ENCODE data around the gene GGA3. TPM values are rescaled to one million over a fixed set of nuclear protein-coding genes. Genes with fewer than 3 reads are reported as not detected.

GGA3 gene
- total RNA-seq, 1 experiment from 2014 or later = 61.6 TPM

- ChIA-PET POLR2A (no interaction called here), CTCF (interaction anchor here (0.5 kb wide), 1 partner anchor 9 kb away, joined by 3 read pairs; no protein-coding TSS in a partner anchor)
- in situ Hi-C loops (cut with HindIII; ENCODE audit: low pct_unique_long_range_greater_than_20kb, low sequenced_read_pairs) (no loop called here), intact Hi-C loops (cut with micrococcal nuclease; ENCODE audit: unreplicated experiment) (no loop called here)
- Histone ChIP-seq H3K4me3 (ENCODE audit: low read depth in 2 of 2, low read length in 2 of 2) (no peak overlapping the region), H3K27me3 (ENCODE audit: control insufficient read depth, insufficient read depth, low read length) (no peaks in the 10 kb centered on the region), H3K27ac (ENCODE audit: low read length) (no peak overlapping the region), H3K4me1 (ENCODE audit: control insufficient read depth, insufficient read depth, low read length) (no peaks in the 10 kb centered on the region), H3K9me3 (ENCODE audit: control insufficient read depth, insufficient read depth, low read depth, low read length) (no peaks in the 10 kb centered on the region), H3K36me3 (ENCODE audit: control insufficient read depth, insufficient read depth, low read length) (no peaks in the 10 kb centered on the region; the same call in 1 of the 2 replicates)
- ATAC-seq = no peak
- BruUV-seq (replicated peaks) = TSS peak; percentile 33
- TF ChIP-seq TCF7L2 (IDR thresholded peaks at IDR 0.05; ENCODE audit: low read depth, low read length) (no peak), POLR2AphosphoS5 (IDR thresholded peaks at IDR 0.05; ENCODE audit: low read depth, low read length) (no peak), REST (IDR thresholded peaks at IDR 0.05; ENCODE audit: insufficient read depth in 1 of 2, low read depth in 2 of 2, low read length in 1 of 2) (no peak), SIN3A (IDR thresholded peaks at IDR 0.05; ENCODE audit: borderline replicate concordance, insufficient read depth, low read depth, low read length) (no peak)
- TF ChIP-seq, protein P1, sequence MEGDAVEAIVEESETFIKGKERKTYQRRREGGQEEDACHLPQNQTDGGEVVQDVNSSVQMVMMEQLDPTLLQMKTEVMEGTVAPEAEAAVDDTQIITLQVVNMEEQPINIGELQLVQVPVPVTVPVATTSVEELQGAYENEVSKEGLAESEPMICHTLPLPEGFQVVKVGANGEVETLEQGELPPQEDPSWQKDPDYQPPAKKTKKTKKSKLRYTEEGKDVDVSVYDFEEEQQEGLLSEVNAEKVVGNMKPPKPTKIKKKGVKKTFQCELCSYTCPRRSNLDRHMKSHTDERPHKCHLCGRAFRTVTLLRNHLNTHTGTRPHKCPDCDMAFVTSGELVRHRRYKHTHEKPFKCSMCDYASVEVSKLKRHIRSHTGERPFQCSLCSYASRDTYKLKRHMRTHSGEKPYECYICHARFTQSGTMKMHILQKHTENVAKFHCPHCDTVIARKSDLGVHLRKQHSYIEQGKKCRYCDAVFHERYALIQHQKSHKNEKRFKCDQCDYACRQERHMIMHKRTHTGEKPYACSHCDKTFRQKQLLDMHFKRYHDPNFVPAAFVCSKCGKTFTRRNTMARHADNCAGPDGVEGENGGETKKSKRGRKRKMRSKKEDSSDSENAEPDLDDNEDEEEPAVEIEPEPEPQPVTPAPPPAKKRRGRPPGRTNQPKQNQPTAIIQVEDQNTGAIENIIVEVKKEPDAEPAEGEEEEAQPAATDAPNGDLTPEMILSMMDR (IDR thresholded peaks at IDR 0.05) = no peak
- DNase-seq (ENCODE audit: low read depth, low spot score) = no peak
These were observed 11.8 kb downstream of the GGA3 start for GRCh38 chr17:75249564-75249963.

DNA sequence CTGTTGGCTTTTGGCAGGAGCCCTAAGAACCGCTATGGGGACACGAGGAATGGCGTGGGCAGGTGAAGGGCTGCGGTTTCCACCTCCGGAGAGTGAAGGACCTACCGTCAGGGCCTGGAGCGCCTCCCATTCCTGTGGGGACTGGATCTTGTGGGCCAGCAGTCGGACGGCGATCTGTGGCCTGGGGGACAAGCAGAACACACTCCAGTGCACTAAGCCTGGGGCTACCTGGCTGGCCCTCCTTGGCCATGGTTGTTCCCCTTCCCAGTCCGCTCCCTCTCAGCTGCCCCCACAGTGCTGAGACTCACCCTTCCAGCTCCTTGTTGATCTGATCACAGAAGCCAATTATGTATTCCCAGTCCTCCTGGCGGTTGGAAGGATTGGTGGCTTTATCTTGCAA, 15.0 kb downstream of the GGA3 start:
- ATAC-seq (no peak), DNase-seq (ENCODE audit: low read depth, low spot score) (no peak)
- H3K4me1 ChIP-seq (ENCODE audit: control insufficient read depth, insufficient read depth, low read length) = no peaks in the 10 kb centered on the region
- H3K4me3 ChIP-seq (ENCODE audit: low read depth in 2 of 2, low read length in 2 of 2) = no peak overlapping the region
- no peaks in the 10 kb centered on the region for H3K27me3 ChIP-seq (ENCODE audit: control insufficient read depth, insufficient read depth, low read length)
- BruUV-seq (replicated peaks) = no TSS peak
- in situ Hi-C loops (cut with HindIII; ENCODE audit: low pct_unique_long_range_greater_than_20kb, low sequenced_read_pairs) = no loop called here
- POLR2A ChIA-PET = no interaction called here
- intact Hi-C loops (cut with micrococcal nuclease; ENCODE audit: unreplicated experiment) = no loop called here
- CTCF ChIA-PET = interaction anchor here (0.6 kb wide), 1 partner anchor 43 kb away, joined by 12 read pairs; no protein-coding TSS in a partner anchor
- no peaks in the 10 kb centered on the region for H3K9me3 ChIP-seq (ENCODE audit: control insufficient read depth, insufficient read depth, low read depth, low read length)
- TF ChIP-seq REST (IDR thresholded peaks at IDR 0.05; ENCODE audit: insufficient read depth in 1 of 2, low read depth in 2 of 2, low read length in 1 of 2) (no peak), SIN3A (IDR thresholded peaks at IDR 0.05; ENCODE audit: borderline replicate concordance, insufficient read depth, low read depth, low read length) (no peak), POLR2AphosphoS5 (IDR thresholded peaks at IDR 0.05; ENCODE audit: low read depth, low read length) (no peak), TCF7L2 (IDR thresholded peaks at IDR 0.05; ENCODE audit: low read depth, low read length) (no peak)
- TF ChIP-seq, protein P1 (IDR thresholded peaks at IDR 0.05) = no peak
- no peak overlapping the region for H3K27ac ChIP-seq (ENCODE audit: low read length)
- H3K36me3 ChIP-seq (ENCODE audit: control insufficient read depth, insufficient read depth, low read length) = peaks cover 4% of the 10 kb centered on the region; the same call in 1 of the 2 replicates

Measured in Panc1 (cell line).